ENCODE measurements around the gene MFGE8. TPM values are rescaled to one million over a fixed set of nuclear protein-coding genes. Genes with fewer than 3 reads are reported as not detected.
"Not testable (repeated sequence)": the region's sequence is repeated elsewhere in the genome, so short reads cannot be mapped to it uniquely, and the experiment has no call there.

MFGE8 gene
- polyA plus RNA-seq, 12 donors, result 89.2 to 842 (median 143) TPM

GRCh38 chr15:88929358-88930098 is 16.3 kb upstream of the MFGE8 start:
- not testable (repeated sequence) for DNase-seq

GRCh38 chr15:88928192-88928591 is 15.0 kb upstream of the MFGE8 start:
- DNase-seq, result not testable (repeated sequence)

- DNase-seq, result not testable (repeated sequence)
Observed at GRCh38 chr15:88925648-88926047, 12.5 kb upstream of the MFGE8 start.

GRCh38 chr15:88920892-88921435 is 7.8 kb upstream of the MFGE8 start:
- DNase-seq, result not testable (repeated sequence)

- no peak for DNase-seq
Observed at GRCh38 chr15:88920186-88920891, 7.2 kb upstream of the MFGE8 start.

GRCh38 chr15:88918738-88919137 is 5.6 kb upstream of the MFGE8 start:
- DNase-seq, result no peak

- DNase-seq, result no peak
Observed at GRCh38 chr15:88917760-88918159, 4.6 kb upstream of the MFGE8 start.

- no peak for DNase-seq
Observed at GRCh38 chr15:88915354-88915753, 2.2 kb upstream of the MFGE8 start.

GRCh38 chr15:88913850-88914169 is 631 bp upstream of the MFGE8 start:
- DNase-seq, result no peak

- DNase-seq, result no peak
Observed at GRCh38 chr15:88912500-88912921, 668 bp downstream of the MFGE8 start.

- no peak for DNase-seq
Observed at GRCh38 chr15:88911766-88912118, 1.4 kb downstream of the MFGE8 start.

GRCh38 chr15:88909956-88910831 is 3.0 kb downstream of the MFGE8 start:
- DNase-seq, result no peak

GRCh38 chr15:88908697-88909621 is 4.2 kb downstream of the MFGE8 start:
- DNase-seq, result no peak

- no peak for DNase-seq
Observed at GRCh38 chr15:88908123-88908522, 5.1 kb downstream of the MFGE8 start.

GRCh38 chr15:88907111-88907510 is 6.1 kb downstream of the MFGE8 start:
- DNase-seq, result no peak

- DNase-seq, result no peak
Observed at GRCh38 chr15:88906551-88906950, 6.6 kb downstream of the MFGE8 start.

GRCh38 chr15:88906130-88906529 is 7.0 kb downstream of the MFGE8 start:
- no peak for DNase-seq

GRCh38 chr15:88905576-88905975 is 7.6 kb downstream of the MFGE8 start:
- DNase-seq, result no peak

GRCh38 chr15:88904624-88905327 is 8.4 kb downstream of the MFGE8 start:
- DNase-seq, result peak; percentile 84

- DNase-seq, result no peak
Observed at GRCh38 chr15:88904257-88904623, 8.9 kb downstream of the MFGE8 start.

GRCh38 chr15:88902846-88903245 is 10.3 kb downstream of the MFGE8 start:
- no peak for DNase-seq
